GM18951 (cell line): ENCODE results near the gene ITPR2.

Experiments used
- POLR2A ChIP-seq: IDR thresholded peaks from 4 replicates; pipeline ENCODE4 v1.6.1; 2011; ENCODE audit warnings: mild to moderate bottlenecking; ENCODE audit not compliant: insufficient read length, insufficient read depth; ENCODE audit errors: extremely low read depth
- in situ Hi-C: fragments of 300-500 bp; cut with MboI; formaldehyde crosslinking; loops from one replicate; pipeline ENCODE4 v1.12.0; 2022; ENCODE audit warnings: low sequenced_read_pairs, mixed read lengths, inconsistent platforms; ENCODE audit not compliant: unreplicated experiment

Gene ITPR2

DNA sequence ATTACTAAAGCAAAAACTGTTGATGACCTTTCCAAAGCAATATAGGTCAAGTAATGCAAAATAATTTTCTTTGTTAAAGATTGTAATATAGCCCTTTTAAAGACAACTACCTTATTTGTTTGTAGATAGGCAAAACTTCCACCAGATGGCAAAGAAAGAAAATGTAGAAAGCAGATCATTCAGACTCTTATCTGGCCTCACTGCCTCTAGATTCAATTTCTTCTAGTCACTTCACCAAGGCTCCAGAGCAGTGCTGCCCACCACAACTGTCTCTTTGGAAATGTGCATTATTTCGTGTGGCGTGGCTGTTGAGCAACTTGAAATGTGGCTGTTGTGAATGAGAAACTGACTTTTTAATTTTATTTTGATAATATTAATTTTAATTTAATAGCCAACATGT, 127.1 kb downstream of the ITPR2 start:
- TF ChIP-seq POLR2A: no peak
- in situ Hi-C loops: no loop called here

DNA sequence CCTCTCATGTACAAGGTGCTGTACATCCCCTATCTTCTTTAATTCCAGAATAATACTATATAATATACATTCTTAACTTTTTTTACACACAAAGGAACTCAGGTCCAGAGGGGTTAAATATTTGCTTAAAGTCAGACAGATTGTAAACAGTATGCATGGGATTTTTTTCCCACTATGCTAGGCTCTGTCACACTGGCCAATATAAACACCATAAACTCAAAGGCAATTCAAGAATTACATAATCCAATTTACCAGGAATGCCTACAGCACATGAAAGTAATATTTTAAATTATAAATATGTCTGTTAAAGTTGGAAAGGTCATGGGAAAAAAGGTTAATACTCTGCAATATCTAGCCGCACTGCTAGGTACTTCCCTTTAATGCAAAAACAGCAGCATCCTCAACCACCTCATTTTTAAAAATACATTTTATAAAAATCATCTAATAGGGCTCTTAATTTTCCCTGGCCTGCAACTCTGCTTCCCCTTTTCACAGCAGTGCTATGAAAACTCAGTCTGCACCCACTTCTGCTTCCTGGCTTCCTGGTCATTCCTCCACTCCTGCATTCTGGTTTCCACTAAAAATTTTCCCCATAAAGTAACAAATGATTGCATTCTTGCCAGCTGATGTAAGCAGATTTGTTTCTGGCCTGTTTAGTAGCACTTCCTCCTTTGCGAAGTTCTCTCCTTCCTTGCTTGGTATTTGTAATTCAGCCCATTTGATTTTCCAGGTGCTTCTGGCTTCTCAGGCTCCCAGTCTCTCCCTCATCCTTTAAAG, 128.1 kb downstream of the ITPR2 start:
- no peak for TF ChIP-seq POLR2A
- in situ Hi-C loops: no loop called here

DNA sequence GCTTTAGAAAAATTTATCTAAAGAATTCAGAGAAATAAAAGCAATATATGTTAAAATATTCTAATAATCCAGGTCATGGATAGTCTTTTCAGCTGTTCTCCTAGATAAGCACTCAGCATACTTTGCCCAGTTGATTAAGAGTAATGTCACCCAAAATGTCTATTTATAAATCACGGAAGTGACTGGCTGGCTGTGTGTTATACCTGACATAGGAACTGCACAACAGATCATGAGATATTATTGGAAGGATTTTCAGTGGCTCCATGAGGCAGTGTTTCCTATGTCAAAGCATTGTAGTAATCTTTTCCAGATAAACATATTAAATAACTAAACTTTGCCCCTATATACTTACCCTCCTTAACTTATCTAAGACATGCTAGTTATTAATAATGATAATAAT, 128.8 kb downstream of the ITPR2 start:
- in situ Hi-C loops: no loop called here

DNA sequence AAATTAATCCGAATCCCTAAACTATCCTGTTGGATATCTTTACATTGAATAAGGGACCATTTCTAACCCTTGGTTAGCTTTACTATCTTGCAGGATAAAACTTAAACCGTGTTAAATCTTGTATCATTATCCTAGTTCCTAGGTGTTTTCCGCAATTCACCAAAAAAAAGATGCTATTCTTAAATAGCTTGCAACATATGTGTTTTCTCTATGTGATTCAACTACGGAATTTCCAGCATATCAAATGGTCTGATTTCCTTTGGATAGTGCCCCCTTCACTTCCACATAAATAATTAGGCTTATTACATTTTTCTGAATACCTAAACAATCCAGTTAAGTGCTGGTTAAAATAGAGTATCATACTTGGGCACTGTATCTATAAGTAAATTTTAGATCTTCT, 130.3 kb downstream of the ITPR2 start:
- in situ Hi-C loops: no loop called here

More for the DNA sequence above, 128.8 kb downstream of the ITPR2 start:
- no peak for TF ChIP-seq POLR2A

DNA sequence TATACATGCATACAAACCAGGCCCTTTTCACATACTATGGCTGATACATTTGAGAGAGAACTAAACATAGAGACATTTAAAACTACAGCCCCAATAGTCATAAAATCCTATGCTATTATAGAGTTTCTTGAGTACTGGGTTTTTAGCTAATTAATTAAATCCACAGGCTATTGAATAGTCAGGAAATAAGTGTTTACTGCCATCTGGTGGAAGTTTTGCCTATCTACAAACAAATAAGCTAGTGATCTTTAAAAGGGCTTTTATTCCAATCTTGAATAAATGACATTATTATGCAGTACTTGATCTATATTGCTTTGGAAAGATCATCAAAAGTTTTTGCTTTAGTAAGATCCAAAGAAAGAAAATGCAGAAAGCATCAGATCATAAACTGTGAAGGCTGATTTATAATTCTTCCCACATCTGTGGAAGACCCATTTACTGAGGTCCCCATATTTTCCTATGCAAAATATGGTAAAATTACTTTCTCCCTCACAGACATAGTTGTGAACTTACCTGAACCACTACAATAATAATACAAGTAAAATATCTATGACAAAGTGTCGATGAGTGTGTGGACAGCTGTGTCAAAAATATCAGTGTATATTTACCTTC, 131.3 kb downstream of the ITPR2 start:
- in situ Hi-C loops: no loop called here
- no peak for TF ChIP-seq POLR2A

More for the DNA sequence above, 130.3 kb downstream of the ITPR2 start:
- no peak for TF ChIP-seq POLR2A

DNA sequence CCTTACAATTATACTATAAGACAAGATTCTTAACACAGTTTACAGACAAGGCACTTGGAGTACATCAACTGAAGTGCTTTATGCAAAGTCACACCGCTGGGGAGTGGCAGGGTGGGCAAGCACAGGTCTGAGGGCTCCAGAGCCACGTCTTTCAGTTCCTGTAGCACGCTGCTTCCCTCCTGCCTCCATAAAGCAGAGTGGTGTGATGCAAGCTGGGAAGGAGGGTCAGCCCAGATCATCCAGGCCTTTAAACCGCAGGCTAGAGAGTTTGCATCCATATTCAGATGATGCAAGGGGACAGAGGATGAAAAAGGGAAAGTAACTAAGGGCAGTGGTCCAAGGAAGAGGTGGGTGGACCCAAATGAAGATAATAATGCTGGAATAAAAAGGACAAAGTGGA, 132.6 kb downstream of the ITPR2 start:
- in situ Hi-C loops: no loop called here
- no peak for TF ChIP-seq POLR2A

DNA sequence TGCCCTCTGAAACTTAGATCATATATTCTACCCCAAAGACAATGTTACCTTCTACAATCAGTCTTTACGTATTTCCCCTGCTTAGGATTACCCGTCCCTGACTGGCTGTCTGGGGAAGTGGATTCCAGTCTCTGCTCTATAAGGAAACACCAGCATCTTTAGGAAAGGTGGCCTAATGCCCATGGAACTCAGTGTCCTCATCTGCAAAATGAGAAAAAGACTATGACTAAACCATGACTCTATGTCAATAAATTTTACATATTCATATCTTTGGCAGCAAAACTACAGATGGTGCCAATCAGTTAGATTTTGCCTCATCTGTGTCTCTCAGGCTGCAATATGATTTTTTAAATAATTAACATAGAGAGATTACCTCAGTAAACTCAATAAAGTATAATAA, 133.8 kb downstream of the ITPR2 start:
- in situ Hi-C loops: no loop called here
- no peak for TF ChIP-seq POLR2A

DNA sequence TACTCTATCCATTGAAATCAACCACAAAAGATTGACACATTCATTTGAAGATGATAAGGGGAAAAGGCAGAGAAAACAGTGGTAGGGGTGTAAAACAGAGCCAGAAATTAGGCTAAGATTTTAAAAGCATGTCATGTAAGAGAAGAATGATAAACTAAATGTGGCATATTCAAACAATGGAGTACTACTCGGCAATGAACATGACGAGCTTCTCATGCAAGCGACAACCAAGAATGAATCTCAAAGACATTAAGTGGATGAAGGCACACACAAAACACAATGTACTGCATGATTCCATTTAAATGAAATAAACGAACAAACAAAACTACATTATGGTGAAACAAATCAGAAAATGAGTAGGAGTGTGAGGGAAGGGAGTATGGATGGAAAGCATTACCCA, 134.8 kb downstream of the ITPR2 start:
- TF ChIP-seq POLR2A: no peak
- in situ Hi-C loops: no loop called here

DNA sequence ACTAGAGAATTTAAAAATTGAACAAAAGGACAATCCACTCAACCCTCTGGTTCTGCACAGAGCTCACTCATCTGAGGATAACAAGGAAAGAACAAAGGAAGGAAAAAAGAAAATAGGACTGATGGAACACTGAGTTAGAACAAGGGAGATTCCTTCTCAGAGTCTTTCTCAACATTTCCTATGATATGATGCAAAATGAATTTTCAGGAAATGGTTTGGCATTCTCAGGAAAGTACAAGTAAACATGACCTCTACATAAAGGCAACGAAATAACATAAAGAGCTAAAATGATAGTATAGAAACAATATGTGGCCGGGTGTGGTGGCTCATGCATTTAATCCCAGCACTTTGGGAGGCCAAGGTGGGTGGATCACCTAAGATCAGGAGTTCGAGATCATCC, 135.8 kb downstream of the ITPR2 start:
- in situ Hi-C loops: no loop called here
- TF ChIP-seq POLR2A: no peak

DNA sequence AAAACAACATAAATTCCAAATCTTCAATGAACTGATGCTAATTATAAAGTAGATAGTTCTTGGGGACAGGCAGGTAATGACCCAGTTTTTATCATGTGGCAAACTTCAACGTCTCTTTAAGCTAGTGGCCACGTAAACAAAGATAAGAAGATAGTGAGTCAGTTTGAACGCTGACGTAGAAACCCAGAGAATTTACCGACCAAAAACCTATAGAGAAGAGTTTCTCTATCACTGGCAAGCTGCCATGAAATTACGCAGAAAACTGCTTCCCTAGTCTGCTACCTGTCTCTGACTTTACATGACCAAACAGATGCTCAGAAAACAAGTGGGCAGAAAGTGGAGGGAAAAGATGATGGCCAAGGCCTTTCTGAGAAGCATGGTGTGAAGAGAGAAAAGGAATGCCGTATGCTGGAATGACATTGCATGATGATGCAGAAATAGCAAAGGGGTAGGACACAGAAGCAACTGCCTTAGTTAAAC, 136.3 kb downstream of the ITPR2 start:
- TF ChIP-seq POLR2A: no peak
- in situ Hi-C loops: no loop called here

DNA sequence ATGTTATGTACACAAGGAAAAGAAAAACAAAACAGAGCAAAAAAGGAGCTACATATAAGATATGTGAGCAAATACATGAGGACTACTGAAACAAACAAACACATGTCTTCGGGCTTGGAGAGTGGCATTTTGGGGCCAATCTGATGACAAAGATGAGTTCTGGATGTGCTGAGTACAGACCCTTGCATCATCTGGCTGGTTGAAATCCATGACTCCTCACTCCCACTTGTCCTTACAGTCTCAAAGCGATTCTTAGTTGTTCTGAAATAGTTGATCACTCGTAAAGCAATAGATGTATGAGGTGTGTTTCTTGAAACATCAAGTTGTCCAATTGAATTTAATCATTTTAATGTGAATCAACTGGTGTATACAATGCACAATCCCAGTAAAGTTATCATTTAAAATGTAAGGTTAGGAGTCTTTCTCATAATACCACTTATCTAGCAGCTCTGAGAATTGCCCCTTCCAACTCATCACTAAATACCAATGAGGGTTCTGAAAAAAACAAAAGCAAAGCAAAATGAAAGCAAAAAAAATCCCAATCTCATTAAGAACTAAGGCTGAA, 136.9 kb downstream of the ITPR2 start:
- in situ Hi-C loops: no loop called here

DNA sequence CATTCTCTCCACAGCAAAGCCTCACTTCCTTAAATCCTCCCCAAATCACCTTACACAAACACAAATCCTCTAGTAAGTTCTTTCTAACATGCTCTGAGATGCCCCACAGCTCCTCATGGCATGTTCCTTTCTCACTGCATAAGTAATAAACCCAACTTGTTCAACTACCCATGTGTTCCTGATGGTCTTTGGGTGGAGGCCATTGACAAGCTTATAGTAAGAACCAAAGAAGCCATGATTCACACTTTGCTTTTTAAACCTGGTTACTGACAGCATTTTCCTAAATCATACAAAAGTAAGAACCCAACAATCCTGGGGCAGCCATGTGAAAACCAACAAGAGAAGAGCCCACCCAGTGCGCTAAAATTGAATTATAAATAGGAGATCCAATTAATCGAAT, 138.6 kb downstream of the ITPR2 start:
- TF ChIP-seq POLR2A: no peak
- in situ Hi-C loops: no loop called here

More for the DNA sequence above, 136.9 kb downstream of the ITPR2 start:
- TF ChIP-seq POLR2A: no peak

DNA sequence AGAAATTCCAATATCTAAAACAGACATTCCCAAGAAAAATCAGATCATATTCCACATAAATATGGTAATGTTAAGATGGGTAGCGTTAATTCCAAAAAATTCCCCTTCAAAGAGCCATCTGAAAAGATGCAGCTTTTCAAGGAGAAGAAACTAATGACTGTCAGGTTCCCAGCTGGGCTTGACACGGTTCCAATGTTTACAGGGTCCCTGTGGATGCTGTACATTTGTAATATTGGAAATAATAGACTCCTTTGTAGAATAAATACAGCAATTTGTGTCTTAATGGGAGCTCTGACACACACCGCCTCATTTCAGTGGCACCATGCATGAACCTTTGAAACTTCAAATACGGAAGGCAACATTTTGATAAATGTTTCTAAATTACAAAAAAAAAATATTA, 140.6 kb downstream of the ITPR2 start:
- no peak for TF ChIP-seq POLR2A
- in situ Hi-C loops: no loop called here
